Stimulated activated CD4-positive, alpha-beta T cell treated with anti-CD3 and anti-CD28 coated beads, Interleukin-12 subunit alpha, Interleukin-12 subunit beta, amount 100 ng/mL, for 48 hours (primary cell): ENCODE results near the gene INO80.

Experiments
- DNase-seq, 3 donors: peaks; one replicate each; pipeline ENCODE4 v3.0.0-alpha.2; 2020; ENCODE audit warnings: low read depth in 2 of 3, low spot score in 1 of 3

The INO80 gene

DNA sequence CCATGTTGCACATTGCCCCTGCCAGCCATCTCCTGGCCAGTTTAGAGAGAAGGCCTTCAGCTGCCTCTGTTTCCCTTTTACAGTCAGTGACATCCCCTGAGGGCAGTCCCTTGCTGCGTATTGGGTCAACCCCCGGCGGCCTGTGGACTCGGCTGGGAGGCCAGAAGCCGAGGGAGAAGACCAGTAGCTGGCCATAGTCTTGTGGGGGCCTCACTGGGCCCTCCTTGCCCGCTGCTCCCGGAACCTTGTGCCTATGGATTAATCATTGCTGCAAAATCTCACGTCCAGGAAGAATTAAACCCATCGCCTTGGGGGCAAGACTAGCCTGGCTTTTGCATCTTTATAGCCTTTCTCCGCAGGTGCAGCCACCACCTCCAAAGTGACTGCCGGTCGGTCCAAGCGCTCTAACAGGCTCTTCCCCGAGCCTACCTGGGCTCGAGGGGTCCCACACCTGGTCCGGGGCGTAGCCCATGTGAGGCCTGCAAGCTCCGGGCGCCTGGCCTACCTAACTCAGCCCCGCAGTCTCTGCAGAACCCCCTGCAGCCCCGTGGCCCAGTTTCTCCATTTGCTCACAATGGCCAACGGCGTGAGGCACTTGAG lies 163.7 kb downstream of the INO80 start:
- DNase-seq: no peak

DNA sequence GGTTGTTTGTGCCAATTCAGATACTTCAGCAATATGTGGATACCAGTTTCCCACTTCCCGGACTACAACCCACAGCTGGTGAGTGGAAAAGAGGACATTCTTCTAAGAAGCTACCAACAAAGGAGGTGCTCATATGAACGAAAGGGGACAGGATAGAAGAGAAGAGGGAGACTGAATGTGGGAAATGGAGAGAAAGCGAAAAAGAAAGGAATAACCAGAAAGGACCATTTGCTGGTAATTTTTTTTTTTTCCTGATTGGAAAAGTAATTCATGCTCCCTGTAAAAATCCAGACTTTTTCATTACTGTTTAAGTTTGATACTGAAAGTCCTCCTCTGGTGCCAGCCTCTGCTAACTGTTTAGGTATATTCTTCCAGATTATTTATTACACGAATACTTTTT lies 164.3 kb downstream of the INO80 start:
- DNase-seq: no peak

DNA sequence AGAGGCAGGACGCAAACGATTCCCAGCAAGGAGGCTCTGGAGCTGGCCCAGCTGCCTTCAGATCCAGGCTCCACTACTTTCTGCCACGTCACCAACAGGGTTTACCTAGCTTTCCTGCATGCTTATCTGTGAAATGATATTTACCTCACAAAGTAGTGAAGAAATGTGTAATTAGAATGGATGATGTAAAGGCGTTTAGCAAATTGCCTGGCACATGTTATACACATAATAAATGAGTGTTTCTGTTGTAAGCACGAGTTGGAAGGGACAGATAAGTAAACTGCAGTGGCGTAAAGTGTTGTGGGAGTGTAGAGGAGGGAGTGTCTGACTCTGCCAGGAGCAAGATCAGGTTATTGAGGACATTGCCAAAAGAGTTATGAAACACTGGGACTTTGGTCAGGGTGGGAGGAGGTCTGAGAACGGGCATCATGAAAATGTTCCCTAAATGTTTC lies 166.3 kb downstream of the INO80 start:
- no peak for DNase-seq

DNA sequence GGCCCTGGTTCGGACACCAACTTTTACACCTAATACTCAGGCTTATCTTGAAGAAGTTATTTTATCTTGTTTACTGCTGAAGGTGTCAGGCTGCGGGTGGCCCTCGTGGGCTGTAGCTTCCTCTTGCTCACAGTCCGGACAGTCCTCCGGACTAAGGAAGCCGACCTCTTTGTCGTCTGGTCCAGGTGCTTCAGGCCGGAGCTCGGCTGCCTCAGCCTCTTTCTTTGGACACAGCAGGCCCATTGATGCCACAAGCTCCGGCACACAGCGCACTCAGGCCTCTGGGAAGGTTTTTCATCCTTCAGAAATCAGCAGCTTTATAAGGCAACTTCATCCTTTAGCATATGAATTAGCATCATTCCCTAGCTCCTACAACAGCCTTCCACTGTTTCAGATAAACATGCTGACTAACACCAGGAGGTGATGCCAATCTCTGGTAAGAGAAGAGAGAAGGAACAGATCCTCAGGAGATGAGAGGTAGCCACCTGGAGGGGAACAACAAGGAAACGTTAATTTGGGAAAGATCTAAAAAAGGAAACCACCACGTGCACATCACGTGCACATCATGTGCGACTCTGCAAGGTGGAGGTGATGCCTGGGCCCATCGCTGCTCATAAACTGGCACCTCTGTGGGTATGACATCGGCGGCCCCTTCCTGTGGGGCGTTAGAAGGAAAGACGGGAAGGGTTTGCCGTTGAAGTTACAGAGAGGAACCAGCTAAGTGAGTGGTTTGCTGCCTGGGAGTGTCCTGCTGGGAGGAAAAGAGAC lies 167.2 kb downstream of the INO80 start:
- no peak for DNase-seq

DNA sequence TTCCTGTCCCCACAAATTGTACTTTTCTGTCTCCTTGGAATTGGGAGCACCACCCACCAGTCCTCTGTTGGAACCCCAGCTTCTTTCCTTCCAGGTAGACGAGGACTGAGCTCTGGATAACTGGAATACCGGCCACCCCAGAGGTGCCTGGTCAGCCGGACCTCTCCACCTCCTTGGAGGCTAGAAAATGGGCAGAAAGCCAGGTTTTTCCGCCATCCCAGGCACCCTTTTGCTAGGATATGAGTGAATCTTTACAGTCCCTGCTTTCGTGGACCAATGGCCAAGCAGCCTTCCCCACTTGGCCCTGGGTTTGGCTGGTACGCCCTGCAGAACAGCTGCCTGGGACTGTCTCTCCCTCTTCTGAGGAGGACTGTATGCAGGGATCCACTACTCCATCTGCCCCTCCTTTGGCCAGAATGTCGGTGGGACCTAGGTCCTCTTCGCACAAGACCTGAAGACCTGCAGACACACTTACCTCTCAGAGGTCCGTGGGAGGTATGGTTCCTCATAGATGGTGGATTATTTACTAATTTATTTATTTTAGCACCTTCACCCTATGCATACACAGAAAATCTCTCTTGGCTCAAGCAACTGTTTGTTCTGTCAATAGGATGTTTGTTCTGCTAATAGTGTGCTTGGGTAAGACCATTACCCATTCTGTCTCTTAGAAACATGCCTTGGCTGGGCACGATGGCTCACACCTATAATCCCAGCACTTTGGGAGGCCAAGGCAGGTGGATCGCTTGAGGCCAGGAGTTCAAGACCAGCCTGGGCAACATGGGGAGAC lies 171.4 kb downstream of the INO80 start:
- no peak for DNase-seq

DNA sequence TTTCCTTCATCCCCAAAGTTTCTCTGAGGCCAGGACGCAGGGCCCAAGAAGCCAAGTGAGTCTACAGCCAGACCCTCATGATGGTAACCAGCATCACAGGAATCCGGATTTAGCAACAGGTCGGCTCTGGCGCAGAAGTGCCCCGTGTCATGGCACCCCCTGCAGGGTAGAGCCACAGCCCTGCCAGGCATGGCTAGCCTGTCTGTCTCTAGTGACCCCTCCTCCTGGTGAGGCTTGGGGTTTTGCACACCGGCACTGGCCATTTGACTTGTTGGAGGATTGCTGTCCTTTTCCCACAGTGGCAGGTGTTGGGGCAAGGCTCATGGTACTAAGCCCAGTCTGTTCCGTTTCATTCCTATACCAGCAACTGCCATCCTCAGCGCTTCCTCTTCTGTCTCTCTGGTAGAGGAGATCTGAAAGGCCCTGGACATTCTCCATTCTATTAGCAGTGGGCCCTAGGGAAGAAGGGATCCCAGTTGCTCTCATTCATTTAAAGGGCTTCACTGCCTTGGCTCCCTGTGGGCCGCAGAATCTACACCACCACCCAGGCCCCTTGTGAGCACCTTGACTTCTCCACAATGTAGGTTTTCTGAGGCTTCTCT lies 172.2 kb downstream of the INO80 start:
- no peak for DNase-seq

DNA sequence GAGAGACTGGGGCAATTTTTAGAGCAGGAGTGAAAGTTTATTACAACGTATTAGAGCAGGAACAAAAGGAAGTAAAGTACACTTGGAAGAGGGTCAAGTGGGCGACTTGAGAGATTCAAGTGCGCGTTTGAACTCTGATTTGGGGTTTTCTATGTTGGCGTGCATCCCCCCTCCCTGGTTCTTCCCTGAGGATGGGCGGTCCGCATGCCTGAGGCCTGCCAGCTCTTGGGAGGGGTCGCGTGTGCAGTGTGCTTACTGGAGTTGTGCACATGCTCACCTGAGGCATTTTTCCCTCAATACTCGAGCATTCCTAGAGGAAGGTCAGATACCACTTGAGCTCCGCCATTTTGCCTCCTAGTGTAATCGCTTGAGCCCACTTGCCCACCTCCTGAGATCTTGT lies 173.2 kb downstream of the INO80 start:
- DNase-seq: no peak

DNA sequence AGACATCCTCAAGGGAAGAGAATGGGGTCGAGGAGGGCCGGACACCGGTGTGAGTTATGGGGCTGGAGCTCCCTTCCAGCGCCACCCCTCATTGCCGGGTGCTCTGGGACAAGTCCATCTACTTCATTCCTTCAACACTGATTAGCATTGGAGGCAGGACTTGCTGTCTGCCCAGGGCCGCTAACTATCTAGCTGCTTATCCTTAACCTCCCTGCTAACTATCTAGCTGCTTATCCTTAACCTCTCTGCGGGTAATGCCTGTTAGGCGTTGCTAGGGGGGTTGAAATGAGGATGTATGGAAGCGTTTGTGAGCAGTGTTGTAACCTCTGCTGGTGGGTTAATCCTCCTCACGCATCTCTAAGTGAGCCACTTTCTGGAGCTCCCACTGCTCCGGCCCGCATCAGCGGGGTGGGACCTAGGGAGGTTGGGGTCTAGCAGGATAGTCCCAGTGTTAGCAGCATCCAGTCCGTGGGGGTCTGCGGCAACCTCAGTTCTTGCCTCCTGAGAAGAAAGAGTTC lies 173.7 kb downstream of the INO80 start:
- no peak for DNase-seq

DNA sequence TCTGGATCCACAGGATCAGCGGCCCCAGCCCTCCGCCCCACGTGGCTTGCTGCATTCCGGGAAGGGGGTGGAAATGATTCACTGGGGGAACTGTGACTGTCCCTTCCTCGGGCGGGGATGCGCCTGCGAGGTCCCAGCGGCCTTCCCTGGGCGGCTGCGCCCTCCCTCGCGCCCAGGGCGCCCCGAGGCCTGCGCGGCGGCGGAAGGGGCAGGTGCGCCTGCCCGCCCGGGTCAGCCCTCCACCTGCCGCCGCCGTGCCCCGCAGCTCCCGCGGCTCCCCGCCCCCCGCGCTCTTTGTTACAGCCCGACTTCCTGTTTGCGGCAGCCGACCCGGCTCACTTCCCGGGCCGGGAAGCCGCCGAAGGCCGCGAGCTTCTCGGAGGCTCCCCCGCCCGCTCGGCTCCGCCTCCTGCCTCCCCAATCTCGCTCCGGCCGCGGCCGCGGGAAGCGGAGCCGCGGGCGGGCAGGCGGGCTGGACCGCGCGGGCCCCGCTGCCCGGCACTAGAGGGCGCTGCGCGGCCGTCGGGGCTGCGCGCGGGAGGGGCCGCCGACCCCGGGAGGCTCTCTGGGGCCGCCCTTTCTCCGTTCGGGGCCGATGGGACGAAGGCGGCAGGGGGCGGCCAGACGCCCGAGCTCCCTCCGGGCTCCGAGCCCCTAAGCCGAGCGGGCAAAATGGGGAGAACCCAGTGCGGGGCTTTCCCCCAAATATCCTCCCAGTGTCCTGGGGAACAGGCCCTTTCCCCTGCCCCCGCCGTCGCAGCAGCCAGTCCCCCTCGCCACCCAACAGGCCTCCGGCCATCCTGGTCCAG lies 174.3 kb downstream of the INO80 start:
- DNase-seq: peak; percentile 33 to 60 (median 42)

DNA sequence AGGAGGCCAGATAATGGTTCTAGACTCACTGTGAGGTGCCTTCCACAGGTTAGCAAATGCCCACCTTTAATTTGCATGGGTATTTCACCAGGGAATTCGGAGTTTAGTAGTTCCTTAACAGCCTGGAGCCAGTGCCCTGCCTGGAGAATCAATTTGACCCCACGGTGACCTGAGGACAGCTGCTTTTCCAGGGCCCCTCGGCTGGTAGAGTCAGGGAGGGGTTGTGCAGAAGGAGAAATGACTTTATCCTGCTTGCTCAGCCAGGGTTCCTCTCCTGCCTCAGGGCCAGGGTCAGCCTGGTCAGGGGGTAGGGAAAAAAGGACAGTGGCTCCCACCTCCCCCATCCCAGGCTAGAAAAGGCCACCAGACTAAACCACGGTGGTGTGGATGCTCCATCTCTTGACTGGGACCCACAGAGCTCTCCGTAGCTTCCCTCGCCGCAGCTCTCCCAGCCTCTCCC lies 175.0 kb downstream of the INO80 start:
- DNase-seq: no peak

DNA sequence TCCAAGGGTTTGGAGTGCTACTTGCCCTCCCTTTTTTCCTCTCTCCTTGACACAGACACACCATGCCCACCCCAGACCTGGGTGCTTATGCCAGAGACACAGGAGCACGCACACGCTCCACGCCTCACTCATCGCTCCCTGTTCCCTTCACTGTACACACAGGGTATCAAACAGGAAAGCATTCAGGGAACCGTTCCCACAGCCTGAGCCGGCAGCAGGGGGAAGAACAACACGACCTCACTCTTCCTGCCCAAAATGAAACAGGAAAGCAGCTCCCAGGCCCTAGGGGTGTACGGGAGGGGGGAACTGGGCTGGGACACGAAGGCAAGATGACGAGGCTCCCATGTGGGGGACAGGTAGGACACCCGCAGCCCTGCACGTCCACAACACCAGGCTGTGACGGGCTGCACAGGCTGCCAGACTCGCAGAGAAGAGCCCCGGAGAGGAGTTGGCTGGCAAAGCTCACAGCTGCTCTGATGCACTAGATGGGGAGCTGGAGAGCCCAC lies 175.7 kb downstream of the INO80 start:
- no peak for DNase-seq

DNA sequence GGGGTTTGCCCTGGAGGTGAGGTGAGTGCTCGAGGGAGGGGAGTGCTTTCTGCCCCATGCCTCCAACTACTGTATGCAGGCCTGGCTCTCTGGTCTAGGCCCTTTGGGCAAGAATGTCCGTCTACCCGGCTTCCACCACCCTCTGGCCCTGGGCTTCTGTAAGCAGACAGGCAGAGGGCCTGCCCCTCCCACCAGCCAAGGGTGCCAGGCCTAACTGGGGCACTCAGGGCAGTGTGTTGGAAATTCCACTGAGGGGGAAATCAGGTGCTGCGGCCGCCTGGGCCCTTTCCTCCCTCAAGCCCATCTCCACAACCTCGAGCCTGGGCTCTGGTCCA lies 177.6 kb downstream of the INO80 start:
- no peak for DNase-seq

DNA sequence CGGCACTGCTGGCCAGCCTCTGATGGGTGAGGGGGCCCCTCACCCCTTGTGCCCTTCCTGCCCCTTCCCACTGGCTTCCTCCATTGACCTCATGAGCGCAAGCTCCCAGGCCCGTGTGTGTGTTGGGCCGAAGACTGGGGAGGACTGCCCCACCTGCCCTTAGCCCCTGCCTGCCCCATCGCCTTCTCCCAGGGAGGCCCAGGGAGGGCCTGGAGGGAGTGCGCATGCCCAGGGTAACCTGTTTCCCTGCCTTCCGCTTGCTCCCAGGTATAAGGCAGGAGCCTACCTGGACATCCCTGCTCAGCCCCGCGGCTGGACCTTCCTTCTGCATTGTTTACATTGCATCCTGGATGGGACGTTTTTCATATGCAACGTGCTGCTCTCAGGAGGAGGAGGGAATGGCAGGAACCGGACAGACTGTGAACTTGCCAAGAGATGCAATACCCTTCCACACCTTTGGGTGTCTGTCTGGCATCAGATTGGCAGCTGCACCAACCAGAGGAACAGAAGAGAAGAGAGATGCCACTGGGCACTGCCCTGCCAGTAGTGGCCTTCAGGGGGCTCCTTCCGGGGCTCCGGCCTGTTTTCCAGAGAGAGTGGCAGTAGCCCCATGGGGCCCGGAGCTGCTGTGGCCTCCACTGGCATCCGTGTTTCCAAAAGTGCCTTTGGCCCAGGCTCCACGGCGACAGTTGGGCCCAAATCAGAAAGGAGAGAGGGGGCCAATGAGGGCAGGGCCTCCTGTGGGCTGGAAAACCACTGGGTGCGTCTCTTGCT lies 178.1 kb downstream of the INO80 start:
- DNase-seq: no peak

DNA sequence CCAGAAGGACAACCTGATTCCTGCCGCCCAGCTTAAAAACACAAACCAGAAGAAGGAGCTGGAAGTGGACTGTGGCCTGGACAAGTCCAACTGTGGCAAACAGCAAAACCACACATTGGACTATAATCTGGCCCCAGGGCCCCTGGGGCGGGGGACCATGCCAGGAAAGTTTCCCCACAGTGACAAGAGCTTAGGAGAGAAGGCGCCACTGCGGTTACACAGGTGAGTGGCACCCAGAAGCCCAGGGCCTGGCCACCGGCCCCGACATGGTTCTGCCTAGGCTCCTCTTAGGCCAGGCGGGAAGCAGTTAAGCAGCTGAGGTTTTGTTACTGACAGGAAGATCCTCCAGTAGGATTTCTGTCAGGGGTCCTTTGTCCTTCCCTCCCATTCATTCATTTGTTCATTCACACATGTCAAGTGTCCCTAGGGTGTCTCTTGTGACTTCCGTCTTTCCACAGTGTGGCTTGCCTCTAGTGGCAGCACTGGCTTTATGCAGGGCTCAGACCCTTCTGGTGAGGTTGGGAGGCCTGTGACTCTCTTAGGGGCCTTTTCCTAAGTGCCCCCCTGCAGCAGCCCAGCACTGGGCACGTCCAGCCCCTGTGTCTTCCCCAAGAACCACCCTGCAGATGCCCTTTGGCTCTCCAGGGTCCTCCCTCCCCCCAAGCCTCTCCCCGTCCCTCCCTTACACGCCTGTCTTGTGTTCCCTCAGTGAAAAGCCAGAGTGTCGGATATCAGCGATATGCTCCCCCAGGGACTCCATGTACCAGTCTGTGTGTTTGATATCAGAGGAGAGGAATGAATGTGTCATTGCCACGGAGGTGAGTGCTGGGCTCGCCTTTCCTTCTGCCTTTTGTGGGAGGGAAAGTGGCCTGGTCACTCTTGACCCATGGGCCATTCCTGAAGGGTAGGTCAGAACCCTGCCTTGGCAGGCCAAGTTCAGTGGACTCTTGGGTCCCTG lies 179.1 kb downstream of the INO80 start:
- DNase-seq: no peak

DNA sequence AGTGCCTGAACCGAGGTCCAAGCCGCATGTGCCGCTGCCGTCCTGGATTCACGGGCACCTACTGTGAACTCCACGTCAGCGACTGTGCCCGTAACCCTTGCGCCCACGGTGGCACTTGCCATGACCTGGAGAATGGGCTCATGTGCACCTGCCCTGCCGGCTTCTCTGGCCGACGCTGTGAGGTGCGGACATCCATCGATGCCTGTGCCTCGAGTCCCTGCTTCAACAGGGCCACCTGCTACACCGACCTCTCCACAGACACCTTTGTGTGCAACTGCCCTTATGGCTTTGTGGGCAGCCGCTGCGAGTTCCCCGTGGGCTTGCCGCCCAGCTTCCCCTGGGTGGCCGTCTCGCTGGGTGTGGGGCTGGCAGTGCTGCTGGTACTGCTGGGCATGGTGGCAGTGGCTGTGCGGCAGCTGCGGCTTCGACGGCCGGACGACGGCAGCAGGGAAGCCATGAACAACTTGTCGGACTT lies 179.8 kb downstream of the INO80 start:
- DNase-seq: no peak

DNA sequence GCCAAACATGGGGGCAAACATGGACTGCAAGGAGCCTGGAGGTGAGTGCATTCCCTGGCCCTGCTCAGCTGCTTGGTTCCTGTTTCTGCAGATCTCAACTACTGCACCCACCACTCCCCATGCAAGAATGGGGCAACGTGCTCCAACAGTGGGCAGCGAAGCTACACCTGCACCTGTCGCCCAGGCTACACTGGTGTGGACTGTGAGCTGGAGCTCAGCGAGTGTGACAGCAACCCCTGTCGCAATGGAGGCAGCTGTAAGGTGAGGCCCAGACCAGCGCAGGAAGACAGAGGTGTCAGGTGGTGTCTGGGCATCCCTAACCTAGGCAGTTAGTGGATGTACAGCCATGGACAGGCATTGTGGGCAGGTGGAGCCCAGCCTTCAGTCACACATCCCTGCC lies 181.6 kb downstream of the INO80 start:
- DNase-seq: no peak

DNA sequence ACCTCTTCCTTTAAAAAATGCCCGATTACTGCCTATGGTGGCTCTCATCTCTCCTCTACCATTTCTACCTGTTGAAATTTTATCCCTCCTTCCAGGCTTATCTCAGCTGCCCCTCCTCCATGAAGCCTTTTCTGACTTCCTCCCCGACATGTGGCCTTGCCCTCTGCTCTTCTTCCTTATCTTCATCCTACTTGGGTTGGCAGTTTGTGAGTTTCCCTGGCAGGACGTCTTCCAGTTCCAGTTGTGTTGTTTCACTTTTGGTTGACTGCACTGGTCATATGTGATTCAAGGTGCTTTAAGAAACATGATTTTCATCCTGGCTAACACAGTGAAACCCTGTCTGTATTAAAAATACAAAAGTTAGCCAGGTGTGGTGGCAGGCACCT lies 182.6 kb downstream of the INO80 start:
- DNase-seq: no peak
